ENCODE data around the gene KLHL5. TPM values are rescaled to one million over a fixed set of nuclear protein-coding genes. Genes with fewer than 3 reads are reported as not detected.
A peak's percentile ranks its signal among the peaks of the same experiment; 100 is the strongest.

The KLHL5 gene
- total RNA-seq, 2 experiments from 2014 or later: 34.4 to 59.8 TPM

DNA sequence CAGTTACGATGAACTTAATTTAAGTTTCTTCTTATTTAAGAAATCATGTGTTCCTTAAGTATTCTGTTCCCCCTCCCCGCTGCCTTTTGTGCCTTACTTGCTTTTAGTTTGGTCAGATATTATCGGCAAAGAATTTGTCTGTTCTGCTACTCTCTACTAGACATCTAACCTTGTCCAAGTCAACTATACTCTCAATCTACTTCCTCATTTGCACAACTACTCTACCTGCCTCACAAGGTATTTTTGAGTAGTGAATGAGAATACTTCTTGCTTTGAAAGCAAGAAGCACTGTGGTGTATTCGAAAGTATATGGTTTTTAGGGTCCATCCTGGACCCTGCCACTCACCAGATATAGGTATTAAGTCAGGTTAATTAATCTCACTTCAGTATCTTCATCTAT, 8.0 kb upstream of the KLHL5 start:
- no peaks in the 10 kb centered on the region for H3K9me3 ChIP-seq (ENCODE audit: low read length)
- peaks cover 68% of the 10 kb centered on the region; the same call in 1 of the 2 replicates for H3K79me2 ChIP-seq (ENCODE audit: insufficient read depth, low read depth, low read length)
- no peaks in the 10 kb centered on the region for H3K9me2 ChIP-seq (ENCODE audit: insufficient read depth, low read length)
- no peak for DNase-seq (ENCODE audit: low spot score)
- peaks cover 9% of the 10 kb centered on the region for H3K4me1 ChIP-seq (ENCODE audit: insufficient read depth, low read length, poor library complexity, severe bottlenecking)
- POLR2A ChIA-PET: interaction anchor here (0.8 to 1.2 kb wide), 5 partner anchors 21 to 177 kb away, joined by 3 to 4 read pairs (median 3); partner anchors contain the start of gene TMEM156
- CTCF ChIA-PET (ENCODE audit: unreplicated experiment): no interaction called here
- peak overlapping the region; percentile 3; the same call in 1 of the 2 replicates for H3K4me2 ChIP-seq (ENCODE audit: low read length)
- no peak overlapping the region for H3K4me3 ChIP-seq (ENCODE audit: low read depth, low read length, poor library complexity, severe bottlenecking)
- TF ChIP-seq EZH2phosphoT487 (IDR thresholded peaks at IDR 0.05; ENCODE audit: borderline replicate concordance, low read depth, low read length): no peak
- TF ChIP-seq, protein P1, sequence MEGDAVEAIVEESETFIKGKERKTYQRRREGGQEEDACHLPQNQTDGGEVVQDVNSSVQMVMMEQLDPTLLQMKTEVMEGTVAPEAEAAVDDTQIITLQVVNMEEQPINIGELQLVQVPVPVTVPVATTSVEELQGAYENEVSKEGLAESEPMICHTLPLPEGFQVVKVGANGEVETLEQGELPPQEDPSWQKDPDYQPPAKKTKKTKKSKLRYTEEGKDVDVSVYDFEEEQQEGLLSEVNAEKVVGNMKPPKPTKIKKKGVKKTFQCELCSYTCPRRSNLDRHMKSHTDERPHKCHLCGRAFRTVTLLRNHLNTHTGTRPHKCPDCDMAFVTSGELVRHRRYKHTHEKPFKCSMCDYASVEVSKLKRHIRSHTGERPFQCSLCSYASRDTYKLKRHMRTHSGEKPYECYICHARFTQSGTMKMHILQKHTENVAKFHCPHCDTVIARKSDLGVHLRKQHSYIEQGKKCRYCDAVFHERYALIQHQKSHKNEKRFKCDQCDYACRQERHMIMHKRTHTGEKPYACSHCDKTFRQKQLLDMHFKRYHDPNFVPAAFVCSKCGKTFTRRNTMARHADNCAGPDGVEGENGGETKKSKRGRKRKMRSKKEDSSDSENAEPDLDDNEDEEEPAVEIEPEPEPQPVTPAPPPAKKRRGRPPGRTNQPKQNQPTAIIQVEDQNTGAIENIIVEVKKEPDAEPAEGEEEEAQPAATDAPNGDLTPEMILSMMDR (conservative IDR thresholded peaks at IDR 0.05; ENCODE audit: low read length): no peak
- no peaks in the 10 kb centered on the region for H3K36me3 ChIP-seq (ENCODE audit: insufficient read depth, low read length)
- H4K20me1 ChIP-seq (ENCODE audit: insufficient read depth, low read length): no peaks in the 10 kb centered on the region; the same call in 1 of the 2 replicates
- intact Hi-C loops (cut with micrococcal nuclease; ENCODE audit: unreplicated experiment): no loop called here
- H2AFZ ChIP-seq (ENCODE audit: low read length): no peak overlapping the region
- no TSS peak for BruUV-seq (replicated peaks)
- H3K27ac ChIP-seq (ENCODE audit: low read depth, low read length, poor library complexity, severe bottlenecking): no peak overlapping the region

DNA sequence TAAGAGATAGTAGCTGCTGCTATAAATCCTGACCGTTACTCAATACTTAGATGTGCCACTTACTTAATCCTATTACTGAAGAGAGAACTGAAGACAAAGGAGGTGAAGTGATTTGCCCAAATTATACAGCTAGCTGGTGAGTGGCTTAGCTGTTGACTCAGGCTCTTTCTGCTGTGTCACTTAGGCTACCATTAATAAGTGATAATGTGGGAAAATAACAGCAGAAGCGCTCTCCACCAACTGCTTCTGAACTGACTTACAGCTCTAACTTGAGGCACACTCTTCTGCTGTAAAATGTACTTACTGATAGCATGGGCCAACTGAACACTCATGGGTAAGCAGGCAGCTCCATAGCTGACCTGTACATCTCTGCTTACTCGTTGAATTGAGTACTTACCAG, 7.5 kb upstream of the KLHL5 start:
- no peak overlapping the region for H3K27ac ChIP-seq (ENCODE audit: low read depth, low read length, poor library complexity, severe bottlenecking)
- no peak overlapping the region for H3K4me3 ChIP-seq (ENCODE audit: low read depth, low read length, poor library complexity, severe bottlenecking)
- POLR2A ChIA-PET: interaction anchor here (1.2 kb wide), 1 partner anchor 24 kb away, joined by 4 read pairs; no protein-coding TSS in a partner anchor
- H3K36me3 ChIP-seq (ENCODE audit: insufficient read depth, low read length): no peaks in the 10 kb centered on the region
- no peak for TF ChIP-seq EZH2phosphoT487 (IDR thresholded peaks at IDR 0.05; ENCODE audit: borderline replicate concordance, low read depth, low read length)
- TF ChIP-seq, protein P1 (conservative IDR thresholded peaks at IDR 0.05; ENCODE audit: low read length): no peak
- H3K4me1 ChIP-seq (ENCODE audit: insufficient read depth, low read length, poor library complexity, severe bottlenecking): peaks cover 9% of the 10 kb centered on the region
- no peaks in the 10 kb centered on the region for H3K9me3 ChIP-seq (ENCODE audit: low read length)
- BruUV-seq (replicated peaks): no TSS peak
- no peak for DNase-seq (ENCODE audit: low spot score)
- no peak overlapping the region for H3K4me2 ChIP-seq (ENCODE audit: low read length)
- intact Hi-C loops (cut with micrococcal nuclease; ENCODE audit: unreplicated experiment): no loop called here
- H3K9me2 ChIP-seq (ENCODE audit: insufficient read depth, low read length): no peaks in the 10 kb centered on the region
- CTCF ChIA-PET (ENCODE audit: unreplicated experiment): no interaction called here
- no peak overlapping the region for H2AFZ ChIP-seq (ENCODE audit: low read length)
- no peaks in the 10 kb centered on the region; the same call in 1 of the 2 replicates for H4K20me1 ChIP-seq (ENCODE audit: insufficient read depth, low read length)
- H3K79me2 ChIP-seq (ENCODE audit: insufficient read depth, low read depth, low read length): peaks cover 65% of the 10 kb centered on the region; the same call in 1 of the 2 replicates

DNA sequence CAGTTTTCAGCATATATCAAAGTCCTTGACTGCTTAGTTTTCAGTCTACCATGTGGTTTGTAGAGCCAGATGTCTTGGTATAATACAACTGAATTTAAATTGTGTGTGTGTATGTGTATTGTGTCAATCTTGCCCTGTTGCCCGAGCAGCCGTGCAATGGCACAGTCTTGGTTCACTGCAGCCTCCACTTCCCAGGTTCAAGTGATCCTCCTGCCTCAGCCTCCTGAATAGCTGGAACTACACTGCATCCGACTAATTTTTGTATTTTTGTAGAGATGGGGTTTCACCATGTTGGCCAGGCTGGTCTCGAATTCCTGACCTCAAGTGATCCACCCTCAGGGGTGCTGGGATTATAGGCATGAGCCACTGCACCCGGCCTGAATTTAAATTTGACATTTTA, 6.0 kb upstream of the KLHL5 start:
- TF ChIP-seq, protein P1 (conservative IDR thresholded peaks at IDR 0.05; ENCODE audit: low read length): no peak
- TF ChIP-seq EZH2phosphoT487 (IDR thresholded peaks at IDR 0.05; ENCODE audit: borderline replicate concordance, low read depth, low read length): no peak
- DNase-seq (ENCODE audit: low spot score): no peak
- Histone ChIP-seq H3K4me3 (ENCODE audit: low read depth, low read length, poor library complexity, severe bottlenecking) (no peak overlapping the region), H3K79me2 (ENCODE audit: insufficient read depth, low read depth, low read length) (peaks cover 57% of the 10 kb centered on the region; the same call in 1 of the 2 replicates), H3K27ac (ENCODE audit: low read depth, low read length, poor library complexity, severe bottlenecking) (no peak overlapping the region), H2AFZ (ENCODE audit: low read length) (no peak overlapping the region), H3K4me2 (ENCODE audit: low read length) (no peak overlapping the region), H3K36me3 (ENCODE audit: insufficient read depth, low read length) (no peaks in the 10 kb centered on the region), H3K9me3 (ENCODE audit: low read length) (no peaks in the 10 kb centered on the region), H3K9me2 (ENCODE audit: insufficient read depth, low read length) (no peaks in the 10 kb centered on the region), H3K4me1 (ENCODE audit: insufficient read depth, low read length, poor library complexity, severe bottlenecking) (peaks cover 5% of the 10 kb centered on the region), H4K20me1 (ENCODE audit: insufficient read depth, low read length) (no peaks in the 10 kb centered on the region; the same call in 1 of the 2 replicates)
- CTCF ChIA-PET (ENCODE audit: unreplicated experiment): no interaction called here
- intact Hi-C loops (cut with micrococcal nuclease; ENCODE audit: unreplicated experiment): no loop called here
- POLR2A ChIA-PET: no interaction called here
- no TSS peak for BruUV-seq (replicated peaks)

Measured in OCI-LY7 (cell line).